ENCODE measurements around the gene EIF3L. TPM values are rescaled to one million over a fixed set of nuclear protein-coding genes. Genes with fewer than 3 reads are reported as not detected.
A peak's percentile ranks its signal among the peaks of the same experiment; 100 is the strongest.

EIF3L gene
- total and polyA plus RNA-seq, 2 of the 8 experiments (the other 6 are each of a cell fraction or from before 2014, with no cell fraction given) = 639 to 886 TPM

DNA sequence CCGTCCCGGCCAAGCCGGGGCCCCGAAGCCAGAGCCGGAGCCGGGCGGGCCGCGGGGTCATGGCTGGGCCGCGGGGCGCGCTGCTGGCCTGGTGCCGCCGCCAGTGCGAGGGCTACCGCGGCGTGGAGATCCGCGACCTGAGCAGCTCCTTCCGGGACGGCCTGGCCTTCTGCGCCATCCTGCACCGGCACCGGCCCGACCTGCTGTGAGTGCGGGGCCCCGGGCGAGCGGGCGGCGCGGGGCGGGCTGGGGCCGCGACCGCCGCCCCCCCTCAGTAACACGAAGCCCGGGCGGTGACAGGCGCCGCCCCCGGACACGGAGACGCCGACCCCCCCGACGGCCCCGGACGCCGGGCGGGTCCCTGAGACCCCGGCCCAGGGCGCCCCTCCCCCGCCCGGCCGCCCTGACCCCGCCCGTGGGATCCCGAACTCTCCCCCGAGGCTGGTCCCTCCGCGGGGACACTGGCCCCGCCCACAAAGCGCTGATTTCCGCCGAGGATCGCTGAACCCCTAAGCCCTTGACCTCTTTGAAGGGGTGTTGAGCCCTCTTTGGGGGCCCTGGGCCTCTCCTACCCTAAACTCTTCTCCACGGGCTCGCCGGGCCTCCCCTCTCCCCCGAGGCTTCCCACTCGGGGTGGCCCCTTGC lies 57.3 kb downstream of the EIF3L start (continued):
- TF ChIP-seq POU5F1 (IDR thresholded peaks at IDR 0.05; ENCODE audit: low read depth, low read length) (no peak), CHD1 (IDR thresholded peaks at IDR 0.05; ENCODE audit: low read depth, low read length) (no peak), EGR1 (IDR thresholded peaks at IDR 0.05; ENCODE audit: borderline replicate concordance, low read depth, low read length) (no peak), TCF12 (IDR thresholded peaks at IDR 0.05; ENCODE audit: low read depth, low read length) (no peak), CBX8 (IDR thresholded peaks at IDR 0.05; ENCODE audit: borderline replicate concordance, low read depth, low read length) (no peak), PHF8 (conservative IDR thresholded peaks at IDR 0.05; ENCODE audit: low read depth, low read length) (peak; percentile 69), SP1 (IDR thresholded peaks at IDR 0.05; ENCODE audit: low read depth, low read length) (no peak), SP4 (IDR thresholded peaks at IDR 0.05; ENCODE audit: low read length) (no peak), RBBP5 (IDR thresholded peaks at IDR 0.05; ENCODE audit: borderline replicate concordance, low read depth, low read length) (peak; percentile 17; the same call in 1 of the 2 replicates), RXRA (IDR thresholded peaks at IDR 0.05; ENCODE audit: insufficient read depth, low read depth, low read length) (no peak), KDM4A (IDR thresholded peaks at IDR 0.05; ENCODE audit: low read depth, low read length, severe bottlenecking) (peak; percentile 64), KDM5A (IDR thresholded peaks at IDR 0.05; ENCODE audit: low read length) (no peak), TEAD4 (IDR thresholded peaks at IDR 0.05; ENCODE audit: low read depth, low read length) (no peak)
